Measurements from ENCODE around the gene PRSS33. TPM values are rescaled to one million over a fixed set of nuclear protein-coding genes. Genes with fewer than 3 reads are reported as not detected.

PRSS33 gene
- polyA plus RNA-seq, 4 donors = 0.18 to 0.80 (median 0.20) TPM; not detected in 1

DNA sequence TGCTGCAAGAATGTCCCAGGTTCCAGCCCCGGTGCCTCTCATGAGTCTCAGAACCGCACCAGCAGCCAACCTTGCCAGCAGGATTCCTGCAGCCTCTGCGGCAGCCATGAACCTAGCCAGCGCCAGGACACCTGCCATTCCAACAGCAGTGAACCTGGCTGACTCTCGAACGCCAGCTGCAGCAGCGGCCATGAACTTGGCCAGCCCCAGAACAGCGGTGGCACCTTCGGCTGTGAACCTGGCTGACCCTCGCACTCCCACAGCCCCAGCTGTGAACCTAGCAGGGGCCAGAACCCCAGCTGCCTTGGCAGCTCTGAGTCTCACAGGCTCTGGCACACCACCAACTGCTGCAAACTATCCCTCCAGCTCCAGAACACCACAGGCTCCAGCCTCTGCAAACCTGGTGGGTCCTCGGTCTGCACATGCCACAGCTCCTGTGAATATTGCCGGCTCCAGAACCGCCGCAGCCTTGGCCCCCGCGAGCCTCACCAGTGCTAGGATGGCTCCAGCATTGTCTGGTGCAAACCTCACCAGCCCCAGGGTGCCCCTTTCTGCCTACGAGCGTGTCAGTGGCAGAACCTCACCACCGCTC lies 20.1 kb downstream of the PRSS33 start:
- no peak for DNase-seq (ENCODE audit: low read depth in 4 of 4, low spot score in 3 of 4)

DNA sequence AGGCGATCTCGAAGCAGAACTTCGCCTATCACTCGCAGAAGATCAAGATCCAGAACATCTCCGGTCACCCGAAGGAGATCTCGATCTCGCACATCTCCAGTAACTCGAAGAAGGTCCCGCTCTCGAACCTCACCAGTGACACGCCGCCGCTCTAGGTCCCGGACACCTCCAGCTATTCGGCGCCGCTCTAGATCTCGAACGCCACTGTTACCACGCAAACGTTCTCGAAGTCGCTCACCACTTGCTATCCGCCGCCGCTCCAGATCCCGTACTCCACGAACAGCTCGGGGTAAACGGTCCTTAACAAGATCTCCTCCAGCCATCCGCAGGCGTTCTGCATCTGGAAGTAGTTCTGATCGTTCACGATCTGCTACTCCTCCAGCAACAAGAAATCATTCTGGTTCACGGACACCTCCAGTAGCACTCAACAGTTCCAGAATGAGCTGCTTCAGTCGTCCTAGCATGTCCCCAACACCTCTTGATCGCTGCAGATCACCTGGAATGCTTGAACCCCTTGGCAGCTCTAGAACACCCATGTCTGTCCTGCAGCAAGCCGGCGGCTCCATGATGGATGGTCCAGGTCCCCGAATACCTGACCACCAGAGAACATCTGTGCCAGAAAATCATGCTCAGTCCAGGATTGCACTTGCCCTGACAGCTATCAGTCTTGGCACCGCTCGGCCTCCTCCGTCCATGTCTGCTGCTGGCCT lies 20.8 kb downstream of the PRSS33 start:
- DNase-seq (ENCODE audit: low read depth in 4 of 4, low spot score in 3 of 4) = no peak

DNA sequence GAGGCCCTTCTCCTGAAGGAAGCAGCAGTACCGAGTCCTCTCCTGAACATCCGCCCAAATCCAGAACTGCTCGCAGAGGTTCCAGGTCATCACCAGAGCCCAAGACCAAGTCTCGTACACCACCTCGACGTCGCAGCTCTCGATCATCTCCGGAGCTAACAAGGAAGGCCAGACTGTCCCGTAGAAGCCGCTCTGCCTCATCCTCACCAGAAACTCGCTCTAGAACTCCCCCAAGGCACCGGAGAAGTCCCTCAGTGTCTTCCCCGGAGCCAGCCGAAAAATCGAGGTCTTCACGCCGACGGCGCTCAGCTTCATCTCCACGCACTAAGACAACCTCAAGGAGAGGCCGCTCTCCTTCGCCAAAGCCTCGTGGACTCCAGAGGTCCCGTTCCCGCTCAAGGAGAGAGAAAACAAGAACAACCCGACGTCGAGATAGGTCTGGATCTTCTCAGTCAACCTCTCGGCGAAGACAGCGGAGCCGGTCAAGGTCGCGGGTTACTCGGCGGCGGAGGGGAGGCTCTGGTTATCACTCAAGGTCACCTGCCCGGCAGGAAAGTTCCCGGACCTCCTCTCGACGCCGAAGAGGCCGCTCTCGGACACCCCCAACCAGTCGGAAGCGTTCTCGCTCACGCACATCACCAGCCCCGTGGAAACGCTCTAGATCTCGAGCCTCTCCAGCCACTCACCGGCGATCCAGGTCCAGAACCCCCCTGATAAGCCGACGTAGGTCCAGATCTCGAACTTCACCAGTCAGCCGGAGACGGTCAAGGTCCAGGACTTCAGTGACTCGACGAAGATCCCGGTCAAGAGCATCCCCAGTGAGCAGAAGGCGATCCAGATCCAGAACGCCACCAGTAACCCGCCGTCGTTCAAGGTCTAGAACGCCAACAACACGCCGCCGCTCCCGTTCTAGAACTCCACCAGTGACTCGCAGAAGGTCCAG lies 21.6 kb downstream of the PRSS33 start:
- no peak for DNase-seq (ENCODE audit: low read depth in 4 of 4, low spot score in 3 of 4)

DNA sequence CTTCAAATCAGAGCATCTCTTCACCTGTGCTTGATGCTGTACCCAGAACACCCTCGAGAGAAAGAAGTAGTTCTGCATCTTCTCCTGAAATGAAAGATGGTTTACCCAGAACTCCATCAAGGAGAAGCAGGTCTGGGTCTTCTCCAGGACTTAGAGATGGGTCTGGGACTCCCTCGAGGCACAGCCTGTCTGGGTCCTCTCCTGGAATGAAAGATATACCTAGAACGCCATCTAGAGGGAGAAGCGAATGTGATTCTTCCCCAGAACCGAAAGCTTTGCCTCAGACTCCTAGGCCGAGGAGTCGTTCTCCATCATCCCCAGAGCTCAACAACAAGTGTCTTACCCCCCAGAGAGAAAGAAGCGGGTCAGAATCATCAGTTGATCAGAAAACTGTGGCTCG lies 22.6 kb downstream of the PRSS33 start:
- DNase-seq (ENCODE audit: low read depth in 4 of 4, low spot score in 3 of 4) = no peak

DNA sequence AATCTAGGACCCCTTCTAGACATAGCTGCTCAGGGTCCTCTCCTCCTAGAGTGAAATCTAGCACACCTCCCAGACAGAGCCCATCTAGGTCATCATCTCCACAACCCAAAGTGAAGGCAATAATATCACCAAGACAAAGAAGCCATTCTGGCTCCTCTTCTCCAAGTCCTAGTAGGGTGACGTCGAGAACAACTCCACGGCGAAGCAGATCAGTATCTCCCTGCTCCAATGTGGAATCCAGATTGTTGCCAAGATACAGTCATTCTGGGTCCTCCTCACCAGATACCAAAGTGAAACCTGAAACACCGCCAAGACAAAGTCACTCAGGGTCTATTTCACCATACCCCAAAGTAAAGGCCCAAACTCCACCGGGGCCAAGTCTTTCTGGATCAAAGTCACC lies 24.2 kb downstream of the PRSS33 start:
- DNase-seq (ENCODE audit: low read depth in 4 of 4, low spot score in 3 of 4) = no peak

DNA sequence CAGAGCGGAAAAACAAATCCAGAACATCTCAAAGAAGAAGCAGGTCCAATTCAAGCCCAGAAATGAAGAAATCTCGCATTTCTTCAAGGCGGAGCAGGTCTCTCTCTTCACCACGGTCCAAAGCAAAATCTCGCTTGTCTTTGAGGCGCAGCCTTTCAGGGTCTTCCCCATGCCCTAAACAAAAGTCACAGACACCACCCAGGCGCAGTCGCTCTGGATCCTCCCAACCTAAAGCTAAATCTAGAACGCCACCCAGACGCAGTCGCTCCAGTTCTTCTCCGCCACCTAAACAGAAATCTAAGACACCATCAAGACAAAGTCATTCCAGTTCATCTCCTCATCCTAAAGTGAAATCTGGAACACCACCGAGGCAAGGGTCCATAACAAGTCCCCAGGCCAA lies 24.6 kb downstream of the PRSS33 start:
- no peak for DNase-seq (ENCODE audit: low read depth in 4 of 4, low spot score in 3 of 4)

DNA sequence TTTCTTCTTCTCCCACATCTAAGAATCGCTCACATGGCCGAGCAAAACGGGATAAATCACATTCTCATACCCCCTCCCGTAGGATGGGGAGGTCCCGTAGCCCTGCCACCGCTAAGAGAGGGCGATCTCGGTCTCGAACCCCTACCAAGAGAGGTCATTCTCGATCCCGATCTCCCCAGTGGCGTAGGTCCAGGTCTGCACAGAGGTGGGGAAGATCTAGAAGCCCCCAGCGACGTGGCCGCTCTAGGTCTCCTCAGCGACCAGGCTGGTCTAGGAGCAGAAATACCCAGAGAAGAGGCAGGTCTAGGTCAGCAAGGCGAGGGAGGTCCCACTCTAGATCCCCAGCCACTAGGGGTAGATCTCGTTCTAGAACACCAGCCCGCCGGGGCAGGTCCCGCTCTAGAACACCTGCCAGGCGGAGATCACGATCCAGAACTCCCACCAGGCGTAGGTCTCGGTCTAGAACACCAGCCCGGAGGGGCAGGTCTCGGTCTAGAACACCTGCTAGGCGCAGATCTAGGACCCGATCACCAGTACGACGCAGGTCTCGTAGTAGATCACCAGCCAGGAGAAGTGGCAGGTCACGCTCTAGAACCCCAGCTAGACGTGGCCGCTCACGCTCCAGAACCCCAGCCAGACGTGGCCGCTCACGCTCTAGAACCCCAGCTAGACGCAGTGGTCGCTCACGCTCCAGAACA lies 25.3 kb downstream of the PRSS33 start:
- DNase-seq (ENCODE audit: low read depth in 4 of 4, low spot score in 3 of 4) = no peak

DNA sequence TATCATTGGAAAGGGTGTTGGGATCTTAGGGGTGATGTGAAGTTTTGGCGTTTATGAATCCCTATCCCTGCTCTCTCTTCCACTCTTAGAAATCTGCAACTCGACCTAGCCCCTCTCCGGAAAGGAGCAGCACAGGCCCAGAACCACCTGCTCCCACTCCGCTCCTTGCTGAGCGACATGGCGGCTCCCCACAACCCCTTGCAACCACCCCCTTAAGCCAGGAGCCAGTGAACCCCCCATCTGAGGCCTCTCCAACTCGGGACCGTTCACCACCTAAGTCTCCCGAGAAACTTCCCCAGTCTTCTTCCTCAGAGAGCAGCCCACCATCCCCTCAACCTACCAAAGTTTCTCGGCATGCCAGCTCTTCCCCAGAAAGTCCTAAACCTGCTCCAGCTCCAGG lies 25.9 kb downstream of the PRSS33 start:
- DNase-seq (ENCODE audit: low read depth in 4 of 4, low spot score in 3 of 4) = no peak

DNA sequence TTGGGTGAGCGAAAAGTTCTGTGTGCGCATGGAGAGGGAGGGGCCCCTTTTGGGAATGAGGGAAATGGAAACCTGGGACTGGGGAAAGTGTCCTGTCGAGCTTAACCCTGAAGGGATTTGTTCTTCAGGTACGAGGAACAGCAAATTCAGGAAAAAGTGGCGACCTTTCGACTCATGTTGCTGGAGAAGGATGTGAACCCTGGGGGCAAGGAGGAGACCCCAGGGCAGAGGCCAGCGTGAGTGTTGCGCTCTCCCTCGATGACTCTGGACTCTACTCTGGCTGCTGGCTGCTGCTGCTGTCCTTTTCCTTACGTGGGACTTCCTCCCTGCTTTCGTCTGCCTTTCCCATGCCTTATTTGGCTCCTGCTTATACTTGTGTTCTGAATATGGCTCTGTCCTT lies 30.0 kb downstream of the PRSS33 start:
- no peak for DNase-seq (ENCODE audit: low read depth in 4 of 4, low spot score in 3 of 4)

DNA sequence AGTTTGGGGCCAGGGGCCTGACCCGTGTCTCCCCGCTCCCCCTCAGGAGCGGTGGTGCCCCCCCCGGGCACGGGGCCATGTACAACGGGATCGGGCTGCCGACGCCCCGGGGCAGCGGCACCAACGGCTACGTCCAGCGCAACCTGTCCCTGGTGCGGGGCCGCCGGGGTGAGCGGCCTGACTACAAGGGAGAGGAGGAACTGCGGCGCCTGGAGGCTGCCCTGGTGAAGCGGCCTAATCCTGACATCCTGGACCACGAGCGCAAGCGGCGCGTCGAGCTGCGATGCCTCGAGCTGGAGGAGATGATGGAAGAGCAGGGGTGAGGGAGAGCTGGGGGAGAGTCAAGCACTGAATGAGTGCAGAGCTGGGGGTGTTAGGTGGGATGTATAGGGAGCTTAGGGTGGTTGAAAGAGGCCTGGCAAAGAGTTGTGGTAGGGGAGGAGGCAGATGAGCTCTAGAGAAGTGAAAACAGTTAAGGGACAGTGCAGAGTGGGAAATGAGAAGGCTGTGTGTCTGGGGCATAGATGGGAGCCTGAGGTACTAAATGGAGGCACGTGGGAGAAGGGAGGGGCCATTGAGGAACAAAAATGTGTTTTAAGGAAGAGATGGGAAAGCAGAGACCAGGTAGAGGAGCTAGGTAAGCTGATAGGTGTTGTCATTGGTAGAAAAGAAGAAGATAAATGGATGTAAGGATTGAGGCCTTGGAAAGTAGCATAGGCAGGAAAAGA lies 30.9 kb downstream of the PRSS33 start:
- DNase-seq (ENCODE audit: low read depth in 4 of 4, low spot score in 3 of 4) = no peak

DNA sequence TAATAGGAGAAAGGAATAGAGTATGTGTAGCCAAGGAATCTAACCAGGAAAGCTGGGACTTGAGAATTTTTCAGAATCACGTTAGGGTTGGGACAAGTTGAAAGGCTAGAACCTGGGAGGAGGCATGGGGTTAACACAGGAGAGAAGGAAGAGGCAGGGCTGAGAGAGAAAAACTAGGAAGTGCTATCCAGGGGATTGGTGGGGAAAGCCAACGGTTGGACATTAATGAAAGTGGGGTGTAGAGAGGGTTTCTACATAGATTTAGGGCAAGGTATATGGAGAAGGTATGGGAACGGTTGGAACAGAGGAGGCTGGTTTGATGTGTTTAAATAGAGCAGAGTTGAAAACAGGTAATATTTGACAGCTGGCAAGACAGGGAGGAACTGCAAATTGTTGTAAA lies 32.2 kb downstream of the PRSS33 start:
- DNase-seq (ENCODE audit: low read depth in 4 of 4, low spot score in 3 of 4) = no peak

DNA sequence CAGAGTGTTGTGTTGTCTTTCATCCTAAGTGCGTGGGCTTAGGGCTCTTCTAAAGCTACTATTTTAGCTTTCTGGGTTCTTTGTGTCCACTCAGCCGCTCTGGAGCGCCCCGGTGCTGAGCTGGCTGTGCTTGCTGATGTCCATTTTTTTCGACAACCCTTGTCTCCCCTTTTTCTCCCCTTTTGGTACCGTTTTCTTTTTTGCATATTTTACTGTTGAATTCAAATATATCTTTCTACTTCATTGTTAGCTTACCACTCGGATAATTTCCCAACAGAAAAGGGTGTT lies 33.7 kb downstream of the PRSS33 start:
- DNase-seq (ENCODE audit: low read depth in 4 of 4, low spot score in 3 of 4) = no peak

DNA sequence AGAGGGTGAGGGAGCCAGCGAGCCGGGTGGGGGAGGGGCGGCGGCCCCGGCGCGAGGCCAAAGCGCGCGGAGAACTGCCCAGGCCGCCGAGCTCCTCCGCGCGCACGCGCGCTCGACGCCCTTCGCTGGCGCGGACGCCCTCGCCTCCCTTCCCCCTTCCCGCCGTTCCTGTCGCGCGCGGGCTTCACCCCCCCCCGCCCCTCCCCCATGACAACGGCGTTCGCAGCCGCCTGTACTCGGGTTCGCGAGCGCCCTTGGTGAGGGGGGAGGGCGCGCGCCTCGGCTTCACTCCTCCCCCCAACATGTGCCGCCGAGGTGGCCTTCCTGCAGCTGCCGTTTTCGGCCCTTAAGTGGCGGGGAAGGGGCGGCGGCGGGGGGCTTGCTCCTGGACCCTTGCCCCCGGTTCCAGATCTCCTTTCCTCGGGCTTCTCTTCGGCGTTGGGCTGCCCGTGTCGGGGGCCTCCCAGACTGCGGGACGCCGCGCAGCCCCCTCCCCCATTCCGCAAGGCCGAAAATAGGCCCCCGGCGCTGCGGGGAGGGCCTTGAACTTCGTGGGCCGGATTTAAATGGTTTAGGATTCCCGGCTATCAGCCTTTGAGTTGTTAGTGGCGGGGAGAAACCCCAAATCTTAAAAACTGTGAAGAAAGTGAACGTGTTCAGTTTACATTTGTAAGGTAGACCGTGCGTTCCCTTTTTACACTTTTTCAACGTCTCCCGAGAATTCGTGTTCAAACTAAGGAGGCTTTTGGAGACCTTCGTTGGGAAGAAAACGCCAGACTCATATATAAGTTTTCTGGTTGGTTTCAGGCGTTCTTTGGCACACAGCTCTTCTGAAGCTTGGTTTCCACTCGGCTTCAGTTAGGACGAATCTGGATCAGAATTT lies 34.3 kb downstream of the PRSS33 start:
- peak; percentile 62 to 70 (median 67) for DNase-seq (ENCODE audit: low read depth in 4 of 4, low spot score in 3 of 4)

DNA sequence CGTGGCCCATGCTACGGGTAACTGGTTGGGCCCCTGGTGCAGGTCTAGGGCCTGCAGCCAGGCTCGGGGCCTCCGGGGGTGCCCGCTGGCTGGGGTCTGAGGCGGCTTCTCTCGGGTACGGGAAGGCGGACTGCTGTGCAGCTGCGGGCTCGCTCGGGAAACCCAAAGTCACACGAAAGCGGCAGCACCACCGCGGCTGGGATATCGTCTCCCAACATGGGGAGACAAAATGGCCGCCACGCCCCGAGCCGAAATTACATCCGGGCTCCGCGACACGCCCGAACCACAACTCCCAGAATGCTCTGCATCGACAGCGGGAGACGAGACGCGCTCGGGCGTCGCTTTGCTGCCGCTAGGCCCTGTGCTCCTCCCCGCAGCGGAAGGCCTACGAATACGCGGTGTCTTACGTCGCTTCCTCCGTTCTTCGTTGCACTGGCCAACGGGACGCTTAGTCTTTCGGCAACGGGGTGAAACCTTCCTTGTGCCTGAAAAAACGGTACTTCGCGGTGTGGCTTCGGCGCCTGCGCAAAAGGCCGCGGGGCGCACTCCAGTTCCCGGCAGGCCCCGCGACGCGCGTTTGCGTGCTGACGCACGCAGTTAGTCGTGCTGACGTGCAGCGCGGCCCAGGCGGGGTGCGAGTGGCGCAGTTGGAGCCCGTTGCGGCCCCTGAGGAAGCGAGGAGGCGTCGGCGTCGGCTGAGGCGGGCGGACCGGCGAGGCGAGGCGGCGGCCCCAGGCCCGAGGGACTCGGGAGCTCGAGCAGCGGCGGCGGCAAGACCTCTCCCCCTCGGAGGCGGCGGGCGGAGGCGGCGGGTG lies 35.1 kb downstream of the PRSS33 start, which contains the start of gene SRRM2:
TSS of gene SRRM2 (plus strand) at position 604 of the 815 bp plus-strand sequence. CDS start 3,727 bp downstream, outside the sequence.
- DNase-seq (ENCODE audit: low read depth in 4 of 4, low spot score in 3 of 4) = peak; percentile 94 to 99 (median 95)

DNA sequence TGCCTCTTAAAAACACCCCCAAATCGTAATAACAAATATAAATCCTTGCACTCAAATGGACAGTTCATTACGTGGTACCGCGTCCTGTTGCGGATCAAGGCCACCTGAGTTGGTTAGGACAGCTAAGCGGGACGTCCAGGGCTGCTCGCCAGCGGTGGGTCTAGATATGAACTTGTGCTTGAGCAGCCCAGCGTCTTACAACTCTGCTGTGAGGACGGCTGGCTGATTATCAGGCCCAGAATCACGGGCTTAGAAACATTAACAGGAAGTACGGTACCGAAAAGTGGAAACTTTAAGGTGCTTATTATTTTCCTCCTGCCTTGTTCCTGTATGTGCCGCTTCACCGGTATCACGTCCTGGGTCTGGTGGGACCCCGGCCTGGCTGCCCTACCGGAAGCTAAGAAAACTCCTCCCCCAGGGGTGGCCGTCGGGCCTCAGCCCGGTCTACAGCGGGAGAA lies 35.8 kb downstream of the PRSS33 start:
- DNase-seq (ENCODE audit: low read depth in 4 of 4, low spot score in 3 of 4) = peak in 2 of 4 donors; percentile 33 to 34

DNA sequence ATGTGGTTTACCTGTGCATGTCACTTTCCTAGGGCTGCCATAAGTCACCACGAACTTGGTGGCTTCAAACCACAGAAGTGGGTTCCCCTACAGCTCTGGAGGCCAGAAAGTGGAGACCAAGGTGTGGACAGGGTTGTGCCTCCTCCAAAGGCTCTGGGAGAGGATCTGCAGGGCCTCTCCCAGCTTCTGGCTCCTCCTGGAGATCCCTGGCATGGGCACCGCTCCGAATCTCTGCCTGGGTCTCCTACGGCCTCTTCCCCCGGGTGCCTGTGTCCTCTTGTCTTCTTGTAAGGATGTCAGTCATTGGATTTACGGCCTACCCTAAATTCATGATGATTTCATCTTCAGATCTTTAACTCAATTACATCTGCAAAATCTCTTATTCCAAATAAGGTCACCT lies 37.4 kb downstream of the PRSS33 start:
- DNase-seq (ENCODE audit: low read depth in 4 of 4, low spot score in 3 of 4) = no peak

DNA sequence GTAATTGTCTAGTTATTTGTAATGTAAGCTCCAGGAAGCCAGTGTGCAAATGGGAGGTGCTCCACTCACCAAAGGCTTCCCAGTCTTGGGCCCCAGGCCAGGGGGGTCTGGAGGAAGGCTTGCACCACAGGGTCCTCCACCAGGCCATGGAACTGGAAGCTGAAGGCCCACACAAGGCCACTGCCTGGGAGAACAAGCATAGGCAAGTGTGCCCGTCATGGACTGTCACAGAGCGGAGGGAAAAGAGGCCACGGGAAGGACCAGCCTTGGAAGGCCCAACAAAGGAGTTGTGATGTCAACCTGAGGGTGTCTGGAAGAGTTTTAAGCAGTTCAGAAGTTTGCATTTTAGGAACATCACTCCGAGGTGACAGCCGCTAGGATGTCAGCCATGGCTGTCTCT lies 37.9 kb downstream of the PRSS33 start:
- no peak for DNase-seq (ENCODE audit: low read depth in 4 of 4, low spot score in 3 of 4)

DNA sequence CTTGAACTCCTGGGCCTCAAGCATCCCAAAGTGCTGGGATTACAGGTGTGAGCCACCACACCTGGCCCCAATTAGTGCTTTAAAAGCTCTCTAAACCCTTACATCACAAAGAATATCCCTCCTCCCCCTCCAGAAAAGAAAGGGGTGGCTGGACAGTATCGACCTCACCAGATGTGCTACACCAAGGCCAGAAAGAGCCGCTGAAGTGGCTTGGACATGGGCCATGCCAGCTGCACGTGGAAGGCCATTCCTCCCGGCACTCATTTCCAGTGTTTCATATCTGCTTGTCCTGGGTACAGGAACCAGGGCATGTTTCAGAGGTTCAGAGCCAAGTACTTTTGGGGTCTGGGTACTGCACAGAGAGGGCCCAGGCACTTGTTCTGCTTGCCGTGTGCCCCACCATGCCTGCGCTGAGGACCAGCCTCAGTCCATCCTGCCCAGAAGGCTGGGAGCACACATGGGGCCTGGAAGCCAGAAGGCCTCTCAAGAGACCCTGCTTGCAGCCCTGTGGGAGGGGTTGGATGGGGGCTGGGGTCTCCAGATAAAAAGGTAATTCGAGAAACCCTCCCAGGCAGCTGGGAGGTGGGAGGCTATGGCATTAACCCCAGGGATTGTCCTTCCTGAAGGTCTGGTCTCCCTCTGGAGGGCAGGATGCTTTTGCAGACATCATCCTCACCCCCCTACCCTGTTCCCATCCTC lies 38.5 kb downstream of the PRSS33 start:
- no peak for DNase-seq (ENCODE audit: low read depth in 4 of 4, low spot score in 3 of 4)
